ENCODE results near the gene DBET.
"Not testable (repeated sequence)": the region's sequence is repeated elsewhere in the genome, so short reads cannot be mapped to it uniquely, and the experiment has no call there.

Gene DBET

GRCh38 chr4:190049378-190050239, 14.7 kb upstream of the DBET start:
- DNase-seq, result not testable (repeated sequence)

- DNase-seq, result not testable (repeated sequence)
Observed at GRCh38 chr4:190058997-190059396, 5.3 kb upstream of the DBET start.

GRCh38 chr4:190064805-190065204, 503 bp downstream of the DBET start:
- not testable (repeated sequence) for DNase-seq

GRCh38 chr4:190068351-190068750, 4.0 kb downstream of the DBET start:
- not testable (repeated sequence) for DNase-seq

- DNase-seq, result not testable (repeated sequence)
Observed at GRCh38 chr4:190093052-190093451, 28.8 kb downstream of the DBET start.

- not testable (repeated sequence) for DNase-seq
Observed at GRCh38 chr4:190094031-190094430, 29.7 kb downstream of the DBET start.

GRCh38 chr4:190095335-190095734, 31.0 kb downstream of the DBET start:
- not testable (repeated sequence) for DNase-seq

- not testable (repeated sequence) for DNase-seq
Observed at GRCh38 chr4:190099605-190100004, 35.3 kb downstream of the DBET start.

GRCh38 chr4:190101525-190101924, 37.2 kb downstream of the DBET start:
- not testable (repeated sequence) for DNase-seq

GRCh38 chr4:190106191-190106590, 41.9 kb downstream of the DBET start:
- DNase-seq, result not testable (repeated sequence)

- not testable (repeated sequence) for DNase-seq
Observed at GRCh38 chr4:190106611-190107480, 42.5 kb downstream of the DBET start.

- not testable (repeated sequence) for DNase-seq
Observed at GRCh38 chr4:190107766-190108485, 43.6 kb downstream of the DBET start.

GRCh38 chr4:190108756-190109155, 44.5 kb downstream of the DBET start:
- not testable (repeated sequence) for DNase-seq

- not testable (repeated sequence) for DNase-seq
Observed at GRCh38 chr4:190109390-190110011, 45.2 kb downstream of the DBET start.

- DNase-seq, result not testable (repeated sequence)
Observed at GRCh38 chr4:190110033-190110432, 45.7 kb downstream of the DBET start.

- DNase-seq, result not testable (repeated sequence)
Observed at GRCh38 chr4:190110570-190111295, 46.4 kb downstream of the DBET start.

- not testable (repeated sequence) for DNase-seq
Observed at GRCh38 chr4:190112879-190113278, 48.6 kb downstream of the DBET start.

GRCh38 chr4:190114991-190115390, 50.7 kb downstream of the DBET start:
- DNase-seq, result not testable (repeated sequence)

Measured in fibroblast of skin of abdomen (primary cell).